Gastroesophageal sphincter (tissue), 4 donors: Measurements from ENCODE around the gene SYT7. TPM values are rescaled to one million over a fixed set of nuclear protein-coding genes. Genes with fewer than 3 reads are reported as not detected.
"Not testable (repeated sequence)": the region's sequence is repeated elsewhere in the genome, so short reads cannot be mapped to it uniquely, and the experiment has no call there.

Source experiments
- ATAC-seq: fragments of 150-250 bp; one replicate; pipeline ENCODE4 v1.9.1; 2016; ENCODE audit warnings: mild to moderate bottlenecking, moderate library complexity
- H3K27ac ChIP-seq, 4 donors: fragments of 200-600 bp; sonication (generic) in 3 of 4; 1 replicate in 3 of 4; 2 replicates in 1 of 4; pipeline ENCODE4 v1.5.1; 2016 to 2019
- H3K27me3 ChIP-seq: fragments of 200-600 bp; sonication (generic); one replicate; pipeline ENCODE4 v1.5.1; 2019
- H3K36me3 ChIP-seq, 2 donors: fragments of 200-600 bp; sonication (generic); one replicate each; pipeline ENCODE4 v1.5.1; 2019; ENCODE audit warnings: control low read depth in 1 of 2
- H3K4me1 ChIP-seq, 3 donors: fragments of 200-600 bp; sonication (generic); 1 replicate in 2 of 3; 2 replicates in 1 of 3; pipeline ENCODE4 v1.5.1; 2016 to 2019; ENCODE audit warnings: control low read depth in 2 of 3
- H3K4me3 ChIP-seq, 2 donors: fragments of 200-600 bp; sonication (generic); one replicate each; pipeline ENCODE4 v1.5.1; 2019; ENCODE audit warnings: mild to moderate bottlenecking in 1 of 2, moderate library complexity in 1 of 2
- H3K9me3 ChIP-seq, 3 donors: fragments of 200-600 bp; sonication (generic); one replicate each; pipeline ENCODE4 v1.5.1; 2017 to 2019; ENCODE audit warnings: control low read depth in 2 of 3
- EP300 ChIP-seq: sonication (generic); formaldehyde crosslinking; IDR thresholded peaks from one replicate; pipeline ENCODE4 v1.6.1; 2017; ENCODE audit warnings: antibody characterized with exemption, mild to moderate bottlenecking
- POLR2A ChIP-seq, 2 donors: fragments of 450-650 bp; IDR thresholded peaks; one replicate each; pipeline ENCODE4 v1.6.1; 2017; ENCODE audit warnings: antibody characterized with exemption in 2 of 2, mild to moderate bottlenecking in 2 of 2, moderate library complexity in 1 of 2
- POLR2AphosphoS5 ChIP-seq: sonication (generic); formaldehyde crosslinking; IDR thresholded peaks from one replicate; pipeline ENCODE4 v1.6.1; 2017; ENCODE audit warnings: antibody characterized with exemption
- WGBS, 2 donors: methylation state at CpG; one replicate each; pipeline ENCODE4 v1.1.5; 2018; ENCODE audit warnings: low coverage in 1 of 2; 5-methylcytosine and 5-hydroxymethylcytosine counted together
- total RNA-seq, 4 donors: library from RNA; depleted of rRNA; stranded (reverse); fragments of >200 nt; gene quantifications; one replicate each; pipeline ENCODE4 v1.1.0, GENCODE V29; 2016
- TF ChIP-seq, protein P1 (sequence below), 4 experiments: fragments of 200-600 bp in 2 of 4; fragments of 450-650 bp in 2 of 4; sonication (generic) in 1 of 4; IDR thresholded peaks; one replicate each; pipeline ENCODE4 v1.5.1; 2017 to 2019; ENCODE audit warnings: antibody characterized with exemption in 4 of 4, mild to moderate bottlenecking in 2 of 4, moderate library complexity in 2 of 4

The SYT7 gene
- total RNA-seq, 4 donors from 2014 or later = 1.8 to 3.7 (median 3.1) TPM

DNA sequence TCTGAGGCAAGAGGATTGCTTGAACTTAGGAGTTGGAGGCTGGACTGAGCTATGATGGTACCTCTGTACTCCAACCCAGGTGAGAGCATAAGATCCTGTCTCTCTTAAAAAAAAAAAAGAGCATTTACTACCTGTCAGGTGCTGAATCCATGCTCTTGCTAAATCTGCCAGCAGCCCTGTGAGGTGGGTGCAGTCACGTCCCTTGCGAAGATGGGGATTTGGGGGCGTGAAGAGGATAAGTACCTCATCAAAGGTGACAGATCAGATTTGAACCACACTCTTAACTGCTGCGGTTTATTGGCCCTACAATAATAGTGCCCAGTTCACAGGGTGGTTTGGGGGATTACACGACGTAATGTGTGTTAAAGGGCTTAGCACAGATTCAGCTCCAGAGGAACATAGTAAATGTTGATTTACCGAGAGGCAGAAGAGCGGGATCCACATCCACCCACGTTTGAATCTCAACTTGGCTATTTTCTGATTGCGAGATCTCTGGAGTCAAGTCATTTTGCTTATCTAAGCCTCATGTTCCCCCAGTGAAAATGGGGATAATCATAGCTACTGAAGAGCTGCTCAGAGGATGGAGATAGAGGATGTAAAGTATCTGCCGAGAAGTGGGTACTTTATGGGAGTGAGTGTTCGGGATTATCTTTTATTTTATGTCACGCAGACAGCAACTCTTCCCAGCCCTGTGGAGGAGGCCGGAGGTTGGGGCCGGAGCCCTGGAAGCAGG is 100.4 kb downstream of the SYT7 start:
- Histone ChIP-seq H3K27ac (no peak overlapping the region), H3K4me1 (peaks cover 0 to 31% (median 17%) of the 10 kb centered on the region in 3 donors), H3K4me3 (no peak overlapping the region), H3K27me3 (peaks cover 23% of the 10 kb centered on the region), H3K36me3 (peaks cover 0 to 9% of the 10 kb centered on the region in 2 donors), H3K9me3 (no peaks in the 10 kb centered on the region)
- ATAC-seq = no peak
- TF ChIP-seq POLR2AphosphoS5 = no peak
- TF ChIP-seq EP300 = no peak
- no peak for TF ChIP-seq POLR2A (IDR thresholded peaks at IDR 0.05)
- TF ChIP-seq, protein P1, sequence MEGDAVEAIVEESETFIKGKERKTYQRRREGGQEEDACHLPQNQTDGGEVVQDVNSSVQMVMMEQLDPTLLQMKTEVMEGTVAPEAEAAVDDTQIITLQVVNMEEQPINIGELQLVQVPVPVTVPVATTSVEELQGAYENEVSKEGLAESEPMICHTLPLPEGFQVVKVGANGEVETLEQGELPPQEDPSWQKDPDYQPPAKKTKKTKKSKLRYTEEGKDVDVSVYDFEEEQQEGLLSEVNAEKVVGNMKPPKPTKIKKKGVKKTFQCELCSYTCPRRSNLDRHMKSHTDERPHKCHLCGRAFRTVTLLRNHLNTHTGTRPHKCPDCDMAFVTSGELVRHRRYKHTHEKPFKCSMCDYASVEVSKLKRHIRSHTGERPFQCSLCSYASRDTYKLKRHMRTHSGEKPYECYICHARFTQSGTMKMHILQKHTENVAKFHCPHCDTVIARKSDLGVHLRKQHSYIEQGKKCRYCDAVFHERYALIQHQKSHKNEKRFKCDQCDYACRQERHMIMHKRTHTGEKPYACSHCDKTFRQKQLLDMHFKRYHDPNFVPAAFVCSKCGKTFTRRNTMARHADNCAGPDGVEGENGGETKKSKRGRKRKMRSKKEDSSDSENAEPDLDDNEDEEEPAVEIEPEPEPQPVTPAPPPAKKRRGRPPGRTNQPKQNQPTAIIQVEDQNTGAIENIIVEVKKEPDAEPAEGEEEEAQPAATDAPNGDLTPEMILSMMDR (IDR thresholded peaks at IDR 0.05) = no peak
- WGBS, 2 donors = 65 to 79% methylated on average over 4 to 10 of the region's 15 CpGs

DNA sequence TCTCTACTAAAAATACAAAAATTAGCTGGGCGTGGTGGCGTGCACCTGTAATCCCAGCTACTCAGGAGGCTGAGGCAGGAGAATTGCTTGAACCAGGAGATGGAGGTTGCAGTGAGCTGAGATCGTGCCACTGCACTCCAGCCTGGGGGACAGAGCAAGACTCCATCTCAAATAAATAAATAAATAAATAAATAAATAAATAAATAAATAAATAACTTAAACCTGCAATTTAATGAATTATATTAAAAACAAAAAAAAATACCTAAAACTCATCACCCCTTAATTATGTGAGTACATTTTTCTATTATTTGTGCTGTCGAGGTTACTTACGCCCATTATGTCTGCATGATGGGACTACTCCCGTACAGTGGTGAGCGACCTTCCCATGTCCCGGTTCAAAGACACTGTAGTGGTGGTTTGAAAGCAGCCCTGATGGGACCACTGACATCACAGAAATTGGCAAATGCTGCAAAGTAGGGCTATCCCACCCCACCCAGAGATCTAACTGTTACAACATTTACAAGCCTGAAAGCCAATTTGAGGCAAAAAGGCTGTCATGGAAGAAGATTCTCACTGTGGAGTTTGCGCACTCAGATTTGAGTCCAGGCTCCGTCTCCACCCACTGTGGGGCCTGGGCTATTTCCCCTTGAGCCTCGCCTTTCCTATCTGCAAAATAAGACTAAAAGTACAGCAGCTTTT is 101.4 kb downstream of the SYT7 start:
- ATAC-seq = peak; percentile 54
- H3K4me1 ChIP-seq = peaks cover 0 to 31% (median 17%) of the 10 kb centered on the region in 3 donors
- not testable (repeated sequence) for H3K36me3 ChIP-seq, H3K9me3 ChIP-seq, H3K27ac ChIP-seq, H3K4me3 ChIP-seq
- peaks cover 23% of the 10 kb centered on the region for H3K27me3 ChIP-seq
- WGBS, 2 donors = 77 to 82% methylated on average over 3 to 10 of the region's 11 CpGs

DNA sequence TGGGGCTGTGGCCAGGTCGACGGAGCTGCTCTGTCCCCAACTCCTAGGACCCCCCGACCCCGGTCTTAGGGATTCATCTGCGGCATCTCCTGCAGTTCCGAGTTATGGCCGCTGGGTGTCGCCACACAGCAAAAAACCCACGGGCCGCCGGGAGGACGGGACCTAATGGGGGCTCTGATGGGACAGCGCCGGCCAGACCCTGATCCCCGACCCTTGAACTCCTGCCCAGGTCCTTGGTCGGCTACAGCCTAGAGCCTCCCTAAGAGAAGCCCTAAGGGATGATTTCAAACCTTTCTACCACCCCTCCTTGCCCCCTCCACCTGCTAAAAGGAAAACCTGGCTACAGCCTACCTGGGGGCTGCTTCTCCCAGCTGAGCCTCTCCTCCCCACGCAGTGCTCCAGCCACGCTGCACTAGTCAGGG is 103.1 kb downstream of the SYT7 start:
- peak overlapping the region in 2 of 4 donors; percentile 18 to 49 for H3K27ac ChIP-seq
- peak; percentile 10 for ATAC-seq
- peaks cover 0 to 33% (median 18%) of the 10 kb centered on the region in 3 donors for H3K4me1 ChIP-seq
- peaks cover 0 to 13% of the 10 kb centered on the region in 2 donors for H3K36me3 ChIP-seq
- peaks cover 20% of the 10 kb centered on the region for H3K27me3 ChIP-seq
- H3K4me3 ChIP-seq = no peak overlapping the region
- TF ChIP-seq, protein P1 (IDR thresholded peaks at IDR 0.05) = peak in 3 of 4 experiments; percentile 75 to 94 (median 88)
- TF ChIP-seq POLR2AphosphoS5 = no peak
- WGBS, 2 donors = 0 to 14% methylated on average over 1 to 2 of the region's 18 CpGs
- H3K9me3 ChIP-seq = no peaks in the 10 kb centered on the region

DNA sequence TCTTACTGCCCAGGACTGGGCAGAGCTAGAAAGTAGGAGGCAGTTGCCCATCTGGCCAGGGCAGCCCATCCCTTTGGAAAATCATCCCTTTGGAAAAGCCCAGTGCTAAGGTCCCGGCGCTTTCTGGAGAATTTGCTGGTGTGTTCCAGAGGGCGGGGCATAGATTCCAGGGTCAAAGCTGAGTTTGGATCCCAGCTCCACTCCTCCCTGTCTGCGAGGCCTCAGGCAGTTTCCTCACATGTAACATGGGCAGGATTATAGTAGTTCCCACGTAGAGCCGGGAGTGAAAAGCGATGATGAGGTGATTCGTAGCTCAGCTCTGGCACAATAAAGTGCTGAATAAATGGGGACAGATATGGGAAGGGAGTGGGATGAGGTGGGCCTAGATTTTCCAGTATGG is 103.8 kb downstream of the SYT7 start:
- H3K4me3 ChIP-seq = no peak overlapping the region
- H3K27ac ChIP-seq = peak overlapping the region in 2 of 4 donors; percentile 18 to 49
- H3K27me3 ChIP-seq = peaks cover 14% of the 10 kb centered on the region
- ATAC-seq = peak; percentile 20
- H3K36me3 ChIP-seq = peaks cover 0 to 13% of the 10 kb centered on the region in 2 donors
- TF ChIP-seq POLR2A (IDR thresholded peaks at IDR 0.05) (no peak), EP300 (no peak), POLR2AphosphoS5 (no peak)
- TF ChIP-seq, protein P1 (IDR thresholded peaks at IDR 0.05) = no peak
- no peaks in the 10 kb centered on the region for H3K9me3 ChIP-seq
- WGBS, 2 donors = 37 to 55% methylated on average over 4 to 7 of the region's 8 CpGs
- peaks cover 0 to 39% (median 20%) of the 10 kb centered on the region in 3 donors for H3K4me1 ChIP-seq

DNA sequence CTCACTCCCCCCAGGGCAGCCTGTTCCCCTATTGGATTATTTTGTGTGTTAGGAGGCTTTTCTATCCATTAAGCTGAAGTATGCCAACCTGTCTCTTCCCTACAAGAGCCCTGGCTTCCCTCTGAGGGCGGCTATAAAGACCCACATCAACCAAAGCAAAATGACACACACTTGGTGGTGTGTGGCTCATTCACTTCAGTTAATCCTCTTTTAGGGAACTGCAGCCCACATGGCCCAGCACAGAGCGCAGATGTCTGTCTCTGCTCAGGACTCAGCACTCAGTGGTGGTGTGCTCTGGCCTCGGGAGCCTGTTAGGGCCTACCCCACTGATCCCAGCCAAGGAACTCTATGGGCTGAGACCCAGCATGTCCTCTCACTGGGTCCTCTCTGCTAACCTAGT is 104.5 kb downstream of the SYT7 start:
- peaks cover 8% of the 10 kb centered on the region for H3K27me3 ChIP-seq
- peaks cover 0 to 20% of the 10 kb centered on the region in 2 donors for H3K36me3 ChIP-seq
- no peak overlapping the region for H3K27ac ChIP-seq
- ATAC-seq = no peak
- peaks cover 0 to 38% (median 20%) of the 10 kb centered on the region in 3 donors for H3K4me1 ChIP-seq
- 40 to 50% methylated on average over 1 of the region's 3 CpGs for WGBS, 2 donors
- no peak overlapping the region for H3K4me3 ChIP-seq
- no peaks in the 10 kb centered on the region for H3K9me3 ChIP-seq
- TF ChIP-seq POLR2AphosphoS5 = no peak
- no peak for TF ChIP-seq EP300
- TF ChIP-seq, protein P1 (IDR thresholded peaks at IDR 0.05) = no peak
- no peak for TF ChIP-seq POLR2A (IDR thresholded peaks at IDR 0.05)
